HCEC 1CT (cell line): ENCODE results near the gene DNAH9.

ENCODE experiments used
- DNase-seq: peaks from one replicate; pipeline ENCODE4 v3.0.0-alpha.2; 2017

DNAH9 gene

GRCh38 chr17:11598274-11599221 lies at the start of gene DNAH9:
TSS of gene DNAH9 (plus strand) at chr17:11598470. CDS start at chr17:11598499, 29 bp downstream.
- no peak for DNase-seq

GRCh38 chr17:11550431-11550830 lies 47.8 kb upstream of the DNAH9 start:
- no peak for DNase-seq

- DNase-seq = no peak
These were observed 46.8 kb upstream of the DNAH9 start for GRCh38 chr17:11551442-11551841.

GRCh38 chr17:11553135-11553534 lies 45.1 kb upstream of the DNAH9 start:
- DNase-seq = no peak

GRCh38 chr17:11554042-11554441 lies 44.2 kb upstream of the DNAH9 start:
- no peak for DNase-seq

GRCh38 chr17:11554542-11554941 lies 43.7 kb upstream of the DNAH9 start:
- no peak for DNase-seq

GRCh38 chr17:11555530-11555929 lies 42.7 kb upstream of the DNAH9 start:
- DNase-seq = no peak

- DNase-seq = no peak
These were observed 40.4 kb upstream of the DNAH9 start for GRCh38 chr17:11557727-11558452.

- no peak for DNase-seq
These were observed 39.5 kb upstream of the DNAH9 start for GRCh38 chr17:11558681-11559234.

- no peak for DNase-seq
These were observed 38.7 kb upstream of the DNAH9 start for GRCh38 chr17:11559601-11560000.

- no peak for DNase-seq
These were observed 37.0 kb upstream of the DNAH9 start for GRCh38 chr17:11561281-11561680.

GRCh38 chr17:11561702-11562101 lies 36.6 kb upstream of the DNAH9 start:
- DNase-seq = no peak

- DNase-seq = no peak
These were observed 33.5 kb upstream of the DNAH9 start for GRCh38 chr17:11564589-11565380.

GRCh38 chr17:11565591-11565990 lies 32.7 kb upstream of the DNAH9 start:
- no peak for DNase-seq

GRCh38 chr17:11578998-11579397 lies 19.3 kb upstream of the DNAH9 start:
- no peak for DNase-seq

- no peak for DNase-seq
These were observed 17.6 kb upstream of the DNAH9 start for GRCh38 chr17:11580677-11581076.

GRCh38 chr17:11582217-11582616 lies 16.1 kb upstream of the DNAH9 start:
- DNase-seq = no peak

- no peak for DNase-seq
These were observed 14.8 kb upstream of the DNAH9 start for GRCh38 chr17:11583306-11583992.

GRCh38 chr17:11589716-11590115 lies 8.6 kb upstream of the DNAH9 start:
- no peak for DNase-seq

- no peak for DNase-seq
These were observed 3.4 kb downstream of the DNAH9 start for GRCh38 chr17:11601661-11602060.

- no peak for DNase-seq
These were observed 10.1 kb downstream of the DNAH9 start for GRCh38 chr17:11608396-11608795.

- DNase-seq = no peak
These were observed 12.8 kb downstream of the DNAH9 start for GRCh38 chr17:11610999-11611566.
